NCI-H1105 treated with DMSO at 0.1 percent for 48 hours (cell line): ENCODE results near the gene CCNH.

ENCODE experiments used
- DNase-seq: peaks from one replicate; lab custom pipeline; 2025; lab: John Stamatoyannopoulos, UW

Gene CCNH

GRCh38 chr5:87403409-87403808 lies 9.3 kb downstream of the CCNH start:
- DNase-seq: no peak

GRCh38 chr5:87401626-87402025 lies 11.1 kb downstream of the CCNH start:
- DNase-seq: no peak

GRCh38 chr5:87400305-87400899 lies 12.3 kb downstream of the CCNH start:
- DNase-seq: peak; percentile 37

GRCh38 chr5:87399720-87400119 lies 13.0 kb downstream of the CCNH start:
- no peak for DNase-seq

GRCh38 chr5:87398981-87399614 lies 13.6 kb downstream of the CCNH start:
- no peak for DNase-seq

GRCh38 chr5:87394411-87395165 lies 18.1 kb downstream of the CCNH start:
- no peak for DNase-seq

- no peak for DNase-seq
Observed at GRCh38 chr5:87393331-87393730, 19.4 kb downstream of the CCNH start.

GRCh38 chr5:87392801-87393200 lies 19.9 kb downstream of the CCNH start:
- DNase-seq: no peak

GRCh38 chr5:87392170-87392569 lies 20.6 kb downstream of the CCNH start:
- no peak for DNase-seq

- no peak for DNase-seq
Observed at GRCh38 chr5:87390576-87391199, 22.0 kb downstream of the CCNH start.

- no peak for DNase-seq
Observed at GRCh38 chr5:87390075-87390474, 22.7 kb downstream of the CCNH start.

- DNase-seq: no peak
Observed at GRCh38 chr5:87389296-87390034, 23.3 kb downstream of the CCNH start.

GRCh38 chr5:87388129-87388528 lies 24.6 kb downstream of the CCNH start:
- no peak for DNase-seq

- no peak for DNase-seq
Observed at GRCh38 chr5:87385802-87386201, 26.9 kb downstream of the CCNH start.

- DNase-seq: no peak
Observed at GRCh38 chr5:87383216-87383615, 29.5 kb downstream of the CCNH start.

GRCh38 chr5:87382224-87382623 lies 30.5 kb downstream of the CCNH start:
- DNase-seq: no peak

GRCh38 chr5:87372705-87373104 lies 40.0 kb downstream of the CCNH start:
- DNase-seq: no peak

- no peak for DNase-seq
Observed at GRCh38 chr5:87369431-87369830, 43.3 kb downstream of the CCNH start.

- DNase-seq: no peak
Observed at GRCh38 chr5:87368601-87369000, 44.1 kb downstream of the CCNH start.

- DNase-seq: no peak
Observed at GRCh38 chr5:87367243-87367642, 45.5 kb downstream of the CCNH start.

- no peak for DNase-seq
Observed at GRCh38 chr5:87361536-87362213, 51.1 kb downstream of the CCNH start.

GRCh38 chr5:87361031-87361445 lies 51.7 kb downstream of the CCNH start:
- no peak for DNase-seq
